IMR-90 (cell line): ENCODE results near the gene MRPL21. TPM values are rescaled to one million over a fixed set of nuclear protein-coding genes. Genes with fewer than 3 reads are reported as not detected.
"Not testable (repeated sequence)": the region's sequence is repeated elsewhere in the genome, so short reads cannot be mapped to it uniquely, and the experiment has no call there.

Experiments used
- ATAC-seq: fragments of 200-7000 bp; cut with Tn5 transposase; 2 replicates; pipeline ENCODE4 v1.9.1; 2020; ENCODE audit warnings: low read depth, mild to moderate bottlenecking, moderate library complexity
- BruUV-seq: library from RNA; stranded (reverse); fragments of 400-500 nt; replicated peaks from 2 replicates; lab custom pipeline; 2021; lab: Mats Ljungman, UMichigan
- CTCF ChIA-PET: fragments of 300-600 bp; formaldehyde crosslinking; extraction: SDS; loops from one replicate; lab custom pipeline; 2021; ENCODE audit warnings: antibody characterized with exemption; lab: Yijun Ruan, JAX
- POLR2A ChIA-PET: fragments of 300-600 bp; sonication (Branson Sonifier 250); formaldehyde crosslinking; loops from one replicate; lab custom pipeline; 2022; ENCODE audit warnings: antibody characterized with exemption; ENCODE audit not compliant: unreplicated experiment; lab: Charles Lee
- DNase-seq: peaks from one replicate; pipeline ENCODE4 v3.0.0; 2013
- H2AFZ ChIP-seq: replicated peaks from 2 replicates; pipeline ENCODE3; 2013; ENCODE audit warnings: low read length, mild to moderate bottlenecking; ENCODE audit not compliant: poor library complexity
- H2AK5ac ChIP-seq: 2 replicates; pipeline ENCODE4 v1.6.1; 2013; ENCODE audit warnings: low read depth, low read length, inconsistent platforms
- H2AK9ac ChIP-seq: replicated peaks from 2 replicates; pipeline ENCODE3; 2013; ENCODE audit warnings: mild to moderate bottlenecking, low read depth, low read length, moderate library complexity; ENCODE audit not compliant: poor library complexity
- H2BK120ac ChIP-seq: 2 replicates; pipeline ENCODE4 v1.6.1; 2013; ENCODE audit warnings: low read depth, low read length, inconsistent platforms
- H2BK15ac ChIP-seq: 3 replicates; pipeline ENCODE4 v1.6.1; 2013; ENCODE audit warnings: low read depth, low read length, inconsistent platforms
- H2BK20ac ChIP-seq: 2 replicates; pipeline ENCODE4 v1.6.1; 2013; ENCODE audit warnings: low read depth, mild to moderate bottlenecking, inconsistent platforms, low read length, moderate library complexity
- H2BK5ac ChIP-seq: 2 replicates; pipeline ENCODE4 v1.6.1; 2013; ENCODE audit warnings: mild to moderate bottlenecking, low read depth, low read length, inconsistent platforms; ENCODE audit not compliant: poor library complexity, severe bottlenecking
- H3K14ac ChIP-seq: replicated peaks from 2 replicates; pipeline ENCODE4 v1.6.1; 2013; ENCODE audit warnings: low read depth, low read length, inconsistent platforms
- H3K18ac ChIP-seq: 2 replicates; pipeline ENCODE4 v1.6.1; 2013; ENCODE audit warnings: low read depth, low read length, control low read depth
- H3K23ac ChIP-seq: 2 replicates; pipeline ENCODE4 v1.6.1; 2013; ENCODE audit warnings: low read depth, low read length, inconsistent platforms
- H3K27ac ChIP-seq: 2 replicates; pipeline ENCODE4 v1.5.1; 2013; ENCODE audit warnings: mild to moderate bottlenecking, control low read depth, low read length; ENCODE audit not compliant: insufficient read depth
- H3K27me3 ChIP-seq: 2 replicates; pipeline ENCODE4 v1.6.1; 2013; ENCODE audit warnings: low read length; ENCODE audit not compliant: control insufficient read depth, insufficient read depth
- H3K36me3 ChIP-seq: 2 replicates; pipeline ENCODE4 v1.6.1; 2013; ENCODE audit warnings: low read length, mixed read lengths; ENCODE audit not compliant: control insufficient read depth, insufficient read depth
- H3K4ac ChIP-seq: 2 replicates; pipeline ENCODE4 v1.6.1; 2013; ENCODE audit warnings: low read depth, low read length, inconsistent platforms
- H3K4me1 ChIP-seq: 2 replicates; pipeline ENCODE4 v1.6.1; 2013; ENCODE audit warnings: low read length, mixed read lengths; ENCODE audit not compliant: control insufficient read depth, insufficient read depth
- H3K4me2 ChIP-seq: 2 replicates; pipeline ENCODE4 v1.6.1; 2013; ENCODE audit warnings: low read depth, mild to moderate bottlenecking, control low read depth, low read length, moderate library complexity
- H3K4me3 ChIP-seq: 2 replicates; pipeline ENCODE4 v1.5.1; 2013; ENCODE audit warnings: low read depth, mild to moderate bottlenecking, control low read depth, low read length, moderate library complexity; ENCODE audit not compliant: insufficient read depth
- H3K56ac ChIP-seq: 2 replicates; pipeline ENCODE4 v1.6.1; 2013; ENCODE audit warnings: low read length, inconsistent platforms; ENCODE audit not compliant: insufficient read depth; ENCODE audit errors: extremely low read depth
- H3K79me1 ChIP-seq, 2 experiments: 2 replicates each; pipeline ENCODE4 v1.6.1; 2013; ENCODE audit warnings: low read length in 2 of 2, inconsistent platforms in 1 of 2, low read depth in 1 of 2
- H3K9ac ChIP-seq: 2 replicates; pipeline ENCODE4 v1.6.1; 2013; ENCODE audit warnings: low read depth, low read length, control low read depth
- H3K9me1 ChIP-seq: 2 replicates; pipeline ENCODE4 v1.6.1; 2013; ENCODE audit warnings: low read length, inconsistent platforms; ENCODE audit not compliant: insufficient read depth
- H3K9me3 ChIP-seq: 2 replicates; pipeline ENCODE4 v1.6.1; 2013; ENCODE audit warnings: low read length; ENCODE audit not compliant: control insufficient read depth, insufficient read depth
- H4K20me1 ChIP-seq: 2 replicates; pipeline ENCODE4 v1.6.1; 2013; ENCODE audit warnings: low read length, inconsistent platforms; ENCODE audit not compliant: insufficient read depth
- H4K5ac ChIP-seq: 2 replicates; pipeline ENCODE4 v1.6.1; 2013; ENCODE audit warnings: mild to moderate bottlenecking, low read depth, low read length, control low read depth
- H4K8ac ChIP-seq, 2 experiments: 2 replicates each; pipeline ENCODE4 v1.6.1; 2013; ENCODE audit warnings: low read depth in 2 of 2, low read length in 2 of 2, control low read depth in 1 of 2, inconsistent platforms in 1 of 2
- H4K91ac ChIP-seq: 2 replicates; pipeline ENCODE4 v1.6.1; 2013; ENCODE audit warnings: low read depth, low read length, inconsistent platforms; ENCODE audit not compliant: insufficient read depth
- WGBS, 2 experiments: methylation state at CpG; one replicate each; pipeline versions ENCODE4 v1.1.5 to v1.1.7; 2013; ENCODE audit warnings: missing lambda C conversion rate in 2 of 2; ENCODE audit not compliant: insufficient read length in 1 of 2; ENCODE audit errors: extremely low coverage in 2 of 2; 5-methylcytosine and 5-hydroxymethylcytosine counted together
- dilution Hi-C: fragments of 300-500 bp; cut with HindIII; formaldehyde crosslinking; loops from one replicate; pipeline ENCODE4 v1.14.3; 2018; ENCODE audit warnings: low sequenced_read_pairs; ENCODE audit not compliant: unreplicated experiment
- in situ Hi-C: fragments of 300-500 bp; cut with MboI; formaldehyde crosslinking; loops from 3 replicates; pipeline ENCODE4 v1.14.3; 2019; ENCODE audit warnings: low sequenced_read_pairs, inconsistent platforms, mixed read lengths
- intact Hi-C: fragments of 100-400 bp; cut with micrococcal nuclease; formaldehyde crosslinking; loops from 2 replicates; pipeline ENCODE4 v1.10.0; 2022
- polyA plus RNA-seq, 3 experiments: library from polyadenylated mRNA; depleted of rRNA; stranded (reverse); fragments of >200 nt; gene quantifications; 2 replicates each; pipeline ENCODE4 v1.2.3, GENCODE V29; 2012; ENCODE audit warnings: low replicate concordance in 1 of 3
- total RNA-seq: library from RNA; depleted of rRNA; stranded (reverse); fragments of >200 nt; gene quantifications from 2 replicates; pipeline ENCODE4 v1.2.3, GENCODE V29; 2012

The MRPL21 gene
- total and polyA plus RNA-seq, 2 of the 4 experiments (the other 2 are of a cell fraction), result 19.2 to 26.3 TPM

- POLR2A ChIA-PET, H3K4ac ChIP-seq, H3K56ac ChIP-seq, H2BK20ac ChIP-seq, DNase-seq, H2AK5ac ChIP-seq, H2BK5ac ChIP-seq, H3K4me1 ChIP-seq, dilution Hi-C loops, H3K14ac ChIP-seq, H4K5ac ChIP-seq, H3K9me3 ChIP-seq, H3K27me3 ChIP-seq, H4K20me1 ChIP-seq, H3K4me2 ChIP-seq, H3K4me3 ChIP-seq, H3K9ac ChIP-seq, H2AK9ac ChIP-seq, H3K9me1 ChIP-seq, intact Hi-C loops, CTCF ChIA-PET, BruUV-seq, H3K36me3 ChIP-seq, ATAC-seq, H2BK120ac ChIP-seq, H3K79me1 ChIP-seq, in situ Hi-C loops, H4K8ac ChIP-seq, H4K91ac ChIP-seq, H3K23ac ChIP-seq, H2AFZ ChIP-seq, H2BK15ac ChIP-seq, H3K18ac ChIP-seq, H3K27ac ChIP-seq: not testable (repeated sequence)
- WGBS, 2 experiments, result 97% methylated on average over 6 of the region's 15 CpGs; no CpG with 5 or more reads in 1 of the 2 experiments
Measured at GRCh38 chr11:68884827-68885226, 18.8 kb downstream of the MRPL21 start.
